ENCODE data around the gene NR2C2.

NR2C2 gene

DNA sequence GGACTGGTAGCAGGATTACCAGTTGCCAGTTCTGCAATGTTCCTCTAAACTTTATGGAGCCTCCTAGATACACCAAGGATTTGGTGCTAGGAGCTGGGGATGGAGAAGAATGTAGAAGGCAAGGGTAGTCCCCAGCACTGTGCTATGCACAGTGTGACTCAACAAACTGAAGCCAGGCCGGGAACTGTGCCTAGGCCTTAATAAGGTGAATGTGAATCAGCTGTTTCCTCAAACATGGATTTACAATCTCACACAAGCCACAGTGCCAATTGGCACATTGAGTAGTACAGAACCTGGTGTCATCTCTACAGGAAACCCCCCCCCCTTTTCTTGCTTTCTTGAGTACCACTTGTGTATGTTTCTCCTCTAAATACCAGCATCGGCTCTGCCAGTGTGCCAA, 85.3 kb downstream of the NR2C2 start:
- no peak for DNase-seq

GRCh38 chr3:15033103-15033502, 85.7 kb downstream of the NR2C2 start:
- DNase-seq: no peak

- DNase-seq: no peak
These were observed 90.9 kb downstream of the NR2C2 start for GRCh38 chr3:15038306-15038705.

DNA sequence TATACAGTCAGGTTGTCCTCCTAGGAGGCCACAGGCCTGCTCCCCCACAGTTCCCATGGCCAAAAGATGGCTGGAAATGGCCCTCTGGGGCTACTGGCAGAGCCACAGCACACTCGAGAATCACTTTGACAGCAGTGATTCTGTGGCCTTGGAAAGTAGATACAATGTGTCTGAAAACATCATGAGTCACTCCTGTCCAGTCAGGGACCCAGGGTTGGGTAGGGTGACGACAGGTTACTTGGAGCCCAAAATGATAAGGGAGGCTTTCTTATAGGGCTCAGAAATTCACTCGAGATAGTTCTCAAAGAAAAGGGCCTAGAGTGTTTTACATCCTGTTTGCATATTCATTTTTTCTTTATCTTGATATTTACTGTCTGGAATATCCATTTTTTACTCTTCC, 93.5 kb downstream of the NR2C2 start:
- DNase-seq: no peak

DNA sequence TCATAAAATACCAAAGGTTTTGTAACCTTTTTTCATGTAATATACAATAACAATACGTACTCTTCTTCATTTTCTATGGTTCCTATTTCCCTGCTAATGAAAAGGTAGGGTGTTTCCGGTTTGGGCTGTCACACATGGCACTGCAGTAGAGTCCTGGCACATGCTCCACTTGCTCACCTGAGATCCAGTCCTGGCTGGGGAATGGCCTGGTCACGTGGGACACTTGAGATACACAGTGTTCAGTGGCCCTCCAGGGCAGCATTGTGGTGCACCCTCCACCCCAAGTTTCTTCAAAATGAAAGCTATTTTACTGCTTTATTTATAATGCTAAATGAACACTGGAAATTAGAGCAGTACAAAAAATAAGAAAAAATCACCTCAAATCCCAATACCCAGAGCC, 94.6 kb downstream of the NR2C2 start:
- DNase-seq: no peak

DNA sequence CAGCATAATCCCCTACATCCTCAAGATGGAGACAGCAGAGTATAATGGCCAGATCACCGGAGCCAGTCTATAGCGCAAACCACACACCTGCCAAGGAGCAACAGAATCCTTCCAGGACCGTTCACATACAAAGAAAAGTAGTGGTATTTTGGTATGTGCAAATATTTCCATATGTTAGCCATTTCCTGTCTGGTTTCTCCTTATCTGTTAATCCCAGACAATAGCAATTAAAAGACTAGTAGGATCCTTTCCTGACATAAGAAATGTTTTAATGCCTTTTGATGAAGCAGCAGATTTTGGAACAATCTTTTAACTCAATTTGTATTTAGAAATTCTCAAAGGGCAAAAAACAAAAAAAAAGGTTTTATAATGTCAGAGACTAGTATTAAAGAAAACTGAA, 95.6 kb downstream of the NR2C2 start:
- DNase-seq: no peak

- no peak for DNase-seq
These were observed 96.2 kb downstream of the NR2C2 start for GRCh38 chr3:15043408-15044171.

- no peak for DNase-seq
These were observed 96.9 kb downstream of the NR2C2 start for GRCh38 chr3:15044326-15044725.

- DNase-seq: no peak
These were observed 98.3 kb downstream of the NR2C2 start for GRCh38 chr3:15045667-15046066.

GRCh38 chr3:15049584-15049983, 102.2 kb downstream of the NR2C2 start:
- DNase-seq: no peak

DNA sequence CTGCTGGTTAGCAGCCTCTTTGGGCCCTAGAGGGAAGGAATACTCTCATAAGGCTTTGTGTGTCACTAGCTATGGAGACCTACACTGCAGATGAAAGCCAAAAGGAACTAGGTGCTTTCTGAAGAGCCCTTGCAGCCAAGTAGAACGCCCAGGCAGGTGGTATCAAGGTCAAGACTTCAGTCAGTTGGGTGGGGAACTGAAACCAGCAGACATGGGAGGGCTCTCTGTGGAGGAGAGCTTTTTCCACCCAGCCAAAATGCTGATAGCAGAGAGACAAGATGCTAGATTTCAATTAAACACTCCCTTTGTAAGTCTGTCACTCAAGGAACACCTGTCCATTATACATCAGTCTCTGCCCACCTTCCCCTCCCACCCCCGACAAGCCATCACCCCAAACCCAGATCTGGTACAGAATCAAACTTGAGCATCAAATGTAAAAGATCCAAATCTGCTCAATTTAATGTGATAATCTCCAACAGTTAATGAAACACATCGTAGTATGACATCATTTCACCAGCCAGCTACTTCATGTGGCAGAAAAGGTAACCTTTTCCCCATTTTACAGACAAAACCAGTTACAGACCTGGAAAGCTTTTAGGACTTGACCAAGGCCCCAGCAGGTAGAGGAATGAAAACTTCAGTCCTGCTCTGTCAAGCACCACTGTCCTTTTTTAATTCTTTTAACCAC, 103.2 kb downstream of the NR2C2 start:
- DNase-seq: no peak

DNA sequence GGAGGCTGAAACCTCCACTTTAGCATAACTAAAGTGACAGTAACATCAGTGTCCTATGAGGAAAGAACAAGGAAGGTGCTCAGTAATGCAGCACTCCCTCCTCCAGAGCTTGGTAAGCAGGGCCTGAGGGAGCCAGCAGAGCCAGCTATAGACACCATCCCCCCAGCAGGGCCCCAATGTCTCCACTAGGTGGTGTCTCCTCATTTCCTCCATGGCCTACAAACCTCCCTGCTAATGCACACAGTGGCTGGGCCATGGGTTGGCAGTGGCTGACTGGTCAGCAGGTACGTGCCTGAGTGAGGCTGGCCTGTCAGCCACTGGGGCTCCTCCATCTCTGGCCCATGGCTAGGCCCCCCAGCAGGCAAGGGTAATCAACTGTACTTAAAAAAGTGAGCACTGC, 104.1 kb downstream of the NR2C2 start:
- no peak for DNase-seq

DNA sequence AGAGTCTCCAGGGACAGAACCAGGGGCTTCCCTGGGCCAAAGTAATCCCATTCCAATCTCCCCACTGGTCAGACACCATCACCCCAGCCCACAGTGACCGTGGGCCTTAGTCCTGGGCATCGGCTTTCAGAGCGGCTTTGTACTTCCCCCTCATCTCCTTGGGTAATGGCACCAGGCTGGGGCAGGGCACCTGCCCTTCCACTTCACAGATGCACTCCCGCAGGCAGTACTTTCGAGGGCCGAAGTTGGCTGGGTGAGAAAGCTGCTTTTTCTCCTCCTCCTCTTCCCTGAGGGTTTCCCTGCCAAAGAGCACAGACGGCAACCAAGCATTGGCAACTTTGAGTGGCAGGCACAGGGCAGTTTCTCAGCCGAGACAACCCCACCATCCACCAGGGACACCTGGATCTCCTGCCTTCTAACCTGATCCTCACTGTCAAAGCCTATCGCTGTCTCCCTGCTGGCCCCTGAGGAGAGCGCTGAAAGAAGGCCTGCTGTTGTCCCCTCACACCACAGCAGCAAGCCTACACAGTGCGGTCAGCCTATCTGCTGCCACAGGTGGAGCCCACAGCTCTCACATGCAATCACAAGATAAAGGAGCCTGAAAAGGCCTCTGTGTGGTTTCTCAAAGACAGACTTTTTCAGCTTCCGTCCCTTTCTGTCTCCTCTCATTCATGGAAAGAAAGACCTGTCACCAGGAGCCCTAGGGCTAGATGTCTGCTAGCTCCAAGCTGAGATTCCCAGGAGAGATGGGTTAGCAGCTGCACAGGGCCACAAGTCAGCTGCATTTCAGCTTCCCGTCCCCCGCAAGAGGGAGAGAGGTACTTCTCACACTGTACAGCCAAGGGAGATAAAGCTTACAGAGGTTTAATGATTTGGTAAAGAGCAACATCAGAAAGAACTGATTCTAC, 105.2 kb downstream of the NR2C2 start:
- DNase-seq: no peak

GRCh38 chr3:15053541-15053940, 106.2 kb downstream of the NR2C2 start:
- DNase-seq: no peak

GRCh38 chr3:15055019-15055557, 107.7 kb downstream of the NR2C2 start:
- DNase-seq: no peak

DNA sequence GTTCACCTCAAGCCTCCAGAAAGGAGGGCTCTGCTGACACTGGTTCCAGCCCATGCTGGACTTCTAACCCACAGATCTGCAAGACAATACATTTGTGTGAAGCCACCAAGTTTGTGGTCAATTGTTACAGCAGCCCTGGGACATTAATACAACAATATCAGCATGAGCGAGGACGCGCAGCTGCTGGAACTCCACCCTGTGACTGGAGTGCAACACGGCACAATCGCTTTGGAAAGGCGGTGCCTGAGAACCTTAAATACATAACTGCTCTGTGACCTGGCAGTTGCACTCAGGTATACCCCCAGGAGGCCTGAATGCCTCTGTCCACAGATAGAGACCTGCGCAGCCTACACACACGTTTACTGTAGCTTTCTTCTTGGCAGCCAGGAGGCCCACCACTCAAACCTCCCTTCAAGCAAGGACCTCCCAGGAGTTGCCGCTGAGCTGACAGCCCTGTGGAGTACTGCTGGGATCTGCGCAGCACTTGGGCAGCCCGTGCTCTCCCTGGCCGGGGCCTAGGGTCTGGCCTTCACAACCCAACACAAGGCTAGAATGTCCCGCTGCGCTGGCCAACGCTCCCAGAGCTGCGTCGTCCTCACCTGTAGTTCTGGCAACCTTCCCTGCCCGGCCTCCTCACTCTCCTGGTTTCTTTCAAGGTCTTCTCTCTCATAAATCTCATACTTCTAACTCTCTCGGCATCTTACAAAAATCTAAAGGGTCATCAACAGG, 109.5 kb downstream of the NR2C2 start:
- no peak for DNase-seq

- DNase-seq: no peak
These were observed 112.6 kb downstream of the NR2C2 start for GRCh38 chr3:15060029-15060428.

GRCh38 chr3:15063238-15063637, 115.9 kb downstream of the NR2C2 start:
- no peak for DNase-seq

GRCh38 chr3:15063656-15064286, 116.4 kb downstream of the NR2C2 start:
- DNase-seq: no peak

DNA sequence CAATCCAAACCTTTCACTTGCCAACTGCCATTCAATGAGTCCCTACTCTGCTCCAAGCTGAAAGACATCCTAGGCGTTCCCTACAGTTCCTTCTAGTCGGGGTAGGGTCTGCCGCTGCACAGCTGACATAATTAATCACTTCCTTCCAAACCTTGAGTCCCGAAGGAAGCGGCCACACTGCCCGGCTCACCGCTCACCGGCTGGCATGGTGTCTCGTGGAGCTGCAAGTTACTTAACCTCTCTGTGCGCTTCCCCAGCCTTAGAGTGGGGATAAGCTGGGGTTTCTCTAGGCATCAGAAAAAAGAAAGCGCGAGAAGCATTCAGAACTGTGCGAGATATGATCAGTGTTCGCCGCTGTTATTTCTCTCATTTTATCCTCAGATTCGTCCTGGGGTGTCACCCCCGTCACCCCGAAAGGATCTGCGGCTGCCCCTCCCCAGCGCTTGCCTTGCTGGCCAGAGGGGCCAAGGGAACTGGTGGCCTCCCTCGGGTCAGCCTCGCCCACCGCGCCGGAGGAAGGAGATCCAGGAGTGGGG, 117.0 kb downstream of the NR2C2 start:
- no peak for DNase-seq

GRCh38 chr3:15064835-15065549, 117.6 kb downstream of the NR2C2 start, which contains the start of gene MRPS25:
Gene MRPS25, minus strand, starts transcription at chr3:15065315. Its CDS starts 121 bp downstream, at chr3:15065194.
- DNase-seq: peak; percentile 80

Data from NCI-H2227 treated with DMSO at 0.1 percent for 48 hours (cell line).